Gastroesophageal sphincter (tissue), 4 donors: ENCODE data around the gene KLHDC9. TPM values are rescaled to one million over a fixed set of nuclear protein-coding genes. Genes with fewer than 3 reads are reported as not detected.
"Not testable (repeated sequence)": the region's sequence is repeated elsewhere in the genome, so short reads cannot be mapped to it uniquely, and the experiment has no call there.

Source experiments
- ATAC-seq: fragments of 150-250 bp; one replicate; pipeline ENCODE4 v1.9.1; 2016; ENCODE audit warnings: mild to moderate bottlenecking, moderate library complexity
- H3K27ac ChIP-seq, 4 donors: fragments of 200-600 bp; sonication (generic) in 3 of 4; 1 replicate in 3 of 4; 2 replicates in 1 of 4; pipeline ENCODE4 v1.5.1; 2016 to 2019
- H3K27me3 ChIP-seq: fragments of 200-600 bp; sonication (generic); one replicate; pipeline ENCODE4 v1.5.1; 2019
- H3K36me3 ChIP-seq, 2 donors: fragments of 200-600 bp; sonication (generic); one replicate each; pipeline ENCODE4 v1.5.1; 2019; ENCODE audit warnings: control low read depth in 1 of 2
- H3K4me1 ChIP-seq, 3 donors: fragments of 200-600 bp; sonication (generic); 1 replicate in 2 of 3; 2 replicates in 1 of 3; pipeline ENCODE4 v1.5.1; 2016 to 2019; ENCODE audit warnings: control low read depth in 2 of 3
- H3K4me3 ChIP-seq, 2 donors: fragments of 200-600 bp; sonication (generic); one replicate each; pipeline ENCODE4 v1.5.1; 2019; ENCODE audit warnings: mild to moderate bottlenecking in 1 of 2, moderate library complexity in 1 of 2
- H3K9me3 ChIP-seq, 3 donors: fragments of 200-600 bp; sonication (generic); one replicate each; pipeline ENCODE4 v1.5.1; 2017 to 2019; ENCODE audit warnings: control low read depth in 2 of 3
- CTCF ChIP-seq, 4 experiments: fragments of 200-600 bp in 2 of 4; fragments of 450-650 bp in 2 of 4; sonication (generic) in 1 of 4; IDR thresholded peaks; one replicate each; pipeline ENCODE4 v1.5.1; 2017 to 2019; ENCODE audit warnings: antibody characterized with exemption in 4 of 4, mild to moderate bottlenecking in 2 of 4, moderate library complexity in 2 of 4
- EP300 ChIP-seq: sonication (generic); formaldehyde crosslinking; IDR thresholded peaks from one replicate; pipeline ENCODE4 v1.6.1; 2017; ENCODE audit warnings: antibody characterized with exemption, mild to moderate bottlenecking
- POLR2A ChIP-seq, 2 donors: fragments of 450-650 bp; IDR thresholded peaks; one replicate each; pipeline ENCODE4 v1.6.1; 2017; ENCODE audit warnings: antibody characterized with exemption in 2 of 2, mild to moderate bottlenecking in 2 of 2, moderate library complexity in 1 of 2
- POLR2AphosphoS5 ChIP-seq: sonication (generic); formaldehyde crosslinking; IDR thresholded peaks from one replicate; pipeline ENCODE4 v1.6.1; 2017; ENCODE audit warnings: antibody characterized with exemption
- WGBS, 2 donors: methylation state at CpG; one replicate each; pipeline ENCODE4 v1.1.5; 2018; ENCODE audit warnings: low coverage in 1 of 2; 5-methylcytosine and 5-hydroxymethylcytosine counted together
- total RNA-seq, 4 donors: library from RNA; depleted of rRNA; stranded (reverse); fragments of >200 nt; gene quantifications; one replicate each; pipeline ENCODE4 v1.1.0, GENCODE V29; 2016

KLHDC9 gene
- total RNA-seq, 4 donors from 2014 or later, result 3.5 to 22.6 (median 8.6) TPM

GRCh38 chr1:161054232-161054631 lies 43.9 kb upstream of the KLHDC9 start:
- ATAC-seq, result no peak
- Histone ChIP-seq H3K4me3 (no peak overlapping the region), H3K27me3 (peaks cover 47% of the 10 kb centered on the region), H3K27ac (no peak overlapping the region), H3K36me3 (peaks cover 0 to 5% of the 10 kb centered on the region in 2 donors), H3K4me1 (no peaks in the 10 kb centered on the region), H3K9me3 (no peaks in the 10 kb centered on the region)
- TF ChIP-seq POLR2AphosphoS5 (no peak), CTCF (IDR thresholded peaks at IDR 0.05) (no peak), POLR2A (IDR thresholded peaks at IDR 0.05) (no peak), EP300 (no peak)
- 50% methylated on average over 1 of the region's 4 CpGs; no CpG with 5 or more reads in 1 of the 2 donors for WGBS, 2 donors

GRCh38 chr1:161054805-161055204 lies 43.4 kb upstream of the KLHDC9 start:
- TF ChIP-seq POLR2AphosphoS5, result no peak
- no peak for TF ChIP-seq EP300
- TF ChIP-seq POLR2A (IDR thresholded peaks at IDR 0.05), result no peak
- TF ChIP-seq CTCF (IDR thresholded peaks at IDR 0.05), result no peak
- ATAC-seq, result no peak
- no peak overlapping the region for H3K27ac ChIP-seq
- H3K36me3 ChIP-seq, result peaks cover 0 to 5% of the 10 kb centered on the region in 2 donors
- H3K27me3 ChIP-seq, result peaks cover 51% of the 10 kb centered on the region
- WGBS, 2 donors, result 88 to 89% methylated on average over 1 to 4 of the region's 7 CpGs
- H3K9me3 ChIP-seq, result no peaks in the 10 kb centered on the region
- no peaks in the 10 kb centered on the region for H3K4me1 ChIP-seq
- no peak overlapping the region for H3K4me3 ChIP-seq

GRCh38 chr1:161059293-161059692 lies 38.9 kb upstream of the KLHDC9 start:
- WGBS, 2 donors, result 49 to 86% methylated on average over 4 of the region's 6 CpGs
- Histone ChIP-seq H3K36me3 (no peaks in the 10 kb centered on the region), H3K9me3 (no peaks in the 10 kb centered on the region), H3K4me3 (no peak overlapping the region), H3K27me3 (peaks cover 47% of the 10 kb centered on the region), H3K27ac (no peak overlapping the region), H3K4me1 (no peaks in the 10 kb centered on the region)
- no peak for ATAC-seq
- TF ChIP-seq EP300, result no peak
- TF ChIP-seq POLR2A (IDR thresholded peaks at IDR 0.05), result no peak
- TF ChIP-seq CTCF (IDR thresholded peaks at IDR 0.05), result no peak
- TF ChIP-seq POLR2AphosphoS5, result no peak

- 95 to 100% methylated on average over 3 of the region's 4 CpGs for WGBS, 2 donors
- no peaks in the 10 kb centered on the region for H3K36me3 ChIP-seq
- no peak for TF ChIP-seq POLR2AphosphoS5
- no peak for TF ChIP-seq POLR2A (IDR thresholded peaks at IDR 0.05)
- no peak for TF ChIP-seq EP300
- TF ChIP-seq CTCF (IDR thresholded peaks at IDR 0.05), result no peak
- ATAC-seq, result no peak
- H3K4me3 ChIP-seq, result no peak overlapping the region
- H3K27ac ChIP-seq, result no peak overlapping the region
- H3K9me3 ChIP-seq, result no peaks in the 10 kb centered on the region
- H3K27me3 ChIP-seq, result peaks cover 41% of the 10 kb centered on the region
- no peaks in the 10 kb centered on the region for H3K4me1 ChIP-seq
Measured at GRCh38 chr1:161061419-161061818, 36.7 kb upstream of the KLHDC9 start.

GRCh38 chr1:161063936-161064335 lies 34.2 kb upstream of the KLHDC9 start:
- H3K4me3 ChIP-seq, H3K9me3 ChIP-seq, H3K27ac ChIP-seq, H3K36me3 ChIP-seq, H3K4me1 ChIP-seq, ATAC-seq: not testable (repeated sequence)
- 52% methylated on average over 3 to 6 of the region's 6 CpGs for WGBS, 2 donors
- H3K27me3 ChIP-seq, result peaks cover 38% of the 10 kb centered on the region

- not testable (repeated sequence) for H3K4me3 ChIP-seq, ATAC-seq, H3K9me3 ChIP-seq, H3K4me1 ChIP-seq, H3K27ac ChIP-seq, H3K36me3 ChIP-seq
- 79 to 89% methylated on average over 4 to 5 of the region's 7 CpGs for WGBS, 2 donors
- H3K27me3 ChIP-seq, result peaks cover 34% of the 10 kb centered on the region
Measured at GRCh38 chr1:161065681-161066080, 32.5 kb upstream of the KLHDC9 start.
